Endodermal cell (in vitro differentiated cells): ENCODE data around the gene PRKCD. TPM values are rescaled to one million over a fixed set of nuclear protein-coding genes. Genes with fewer than 3 reads are reported as not detected.

ENCODE experiments used
- DNase-seq: peaks from one replicate; pipeline ENCODE4 v3.0.0-alpha.2; 2017
- H3K27ac ChIP-seq: 2 replicates; pipeline ENCODE4 v1.5.1; 2013; ENCODE audit warnings: mild to moderate bottlenecking, low read depth, low read length, moderate library complexity
- H3K27me3 ChIP-seq: 2 replicates; pipeline ENCODE4 v1.6.1; 2013; ENCODE audit warnings: mild to moderate bottlenecking, low read length, moderate library complexity; ENCODE audit not compliant: insufficient read depth, control insufficient read depth, poor library complexity, severe bottlenecking
- H3K36me3 ChIP-seq: 2 replicates; pipeline ENCODE4 v1.7.0; 2013; ENCODE audit warnings: mild to moderate bottlenecking, low read length, moderate library complexity; ENCODE audit not compliant: control insufficient read depth, insufficient read depth
- H3K4me1 ChIP-seq: one replicate; pipeline ENCODE4 v1.7.0; 2013; ENCODE audit warnings: low read length; ENCODE audit not compliant: control insufficient read depth, insufficient read depth
- H3K4me3 ChIP-seq: 2 replicates; pipeline ENCODE4 v1.5.1; 2013; ENCODE audit warnings: mild to moderate bottlenecking, low read length, moderate library complexity
- H3K9ac ChIP-seq: 2 replicates; pipeline ENCODE4 v1.6.1; 2013; ENCODE audit warnings: mild to moderate bottlenecking, low read length, moderate library complexity; ENCODE audit not compliant: poor library complexity, severe bottlenecking; ENCODE audit errors: extremely low read depth
- H3K9me3 ChIP-seq: 2 replicates; pipeline ENCODE4 v1.6.1; 2013; ENCODE audit warnings: mild to moderate bottlenecking, low read length, moderate library complexity; ENCODE audit not compliant: control insufficient read depth
- H3K27ac Mint-ChIP-seq: 2 replicates; pipeline ENCODE4 v1.8.0; 2020; ENCODE audit warnings: mixed read lengths
- H3K27me3 Mint-ChIP-seq: 2 replicates; pipeline ENCODE4 v1.8.0; 2021; ENCODE audit warnings: mild to moderate bottlenecking, mixed read lengths; ENCODE audit not compliant: insufficient read depth
- H3K36me3 Mint-ChIP-seq: 2 replicates; pipeline ENCODE4 v1.8.0; 2020; ENCODE audit warnings: low read depth, mixed read lengths
- H3K4me1 Mint-ChIP-seq: 2 replicates; pipeline ENCODE4 v1.8.0; 2020; ENCODE audit warnings: mixed read lengths
- H3K4me3 Mint-ChIP-seq: 2 replicates; pipeline ENCODE4 v1.8.0; 2020; ENCODE audit warnings: mild to moderate bottlenecking, moderate library complexity, mixed read lengths
- H3K9me3 Mint-ChIP-seq: 2 replicates; pipeline ENCODE4 v1.8.0; 2020; ENCODE audit warnings: mild to moderate bottlenecking, mixed read lengths
- WGBS, 2 experiments: methylation state at CpG; one replicate each; pipeline versions ENCODE4 v1.1.5 to v1.1.7; 2013; ENCODE audit warnings: missing lambda C conversion rate in 2 of 2, mixed read lengths in 1 of 2; ENCODE audit not compliant: insufficient coverage in 1 of 2, insufficient read length in 1 of 2; 5-methylcytosine and 5-hydroxymethylcytosine counted together
- total RNA-seq, 2 donors: library from RNA; stranded (reverse); fragmentation: NEBNext Ultra II Directional in 1 of 2; extraction: Animal tissue kit (Norgen Biotek cat#: 25700) in 1 of 2; gene quantifications; 2 replicates in 1 of 2; 3 replicates in 1 of 2; pipeline ENCODE4 v1.2.1, GENCODE V29; 2021
- TF ChIP-seq, protein P1 (sequence below): fragments of 200-600 bp; sonication (generic); conservative IDR thresholded peaks from 2 replicates; pipeline ENCODE4 v1.5.0; 2021; ENCODE audit warnings: antibody characterized with exemption, mild to moderate bottlenecking

PRKCD gene
- total RNA-seq, 2 donors from 2014 or later: 19.9 to 26.6 TPM

DNA sequence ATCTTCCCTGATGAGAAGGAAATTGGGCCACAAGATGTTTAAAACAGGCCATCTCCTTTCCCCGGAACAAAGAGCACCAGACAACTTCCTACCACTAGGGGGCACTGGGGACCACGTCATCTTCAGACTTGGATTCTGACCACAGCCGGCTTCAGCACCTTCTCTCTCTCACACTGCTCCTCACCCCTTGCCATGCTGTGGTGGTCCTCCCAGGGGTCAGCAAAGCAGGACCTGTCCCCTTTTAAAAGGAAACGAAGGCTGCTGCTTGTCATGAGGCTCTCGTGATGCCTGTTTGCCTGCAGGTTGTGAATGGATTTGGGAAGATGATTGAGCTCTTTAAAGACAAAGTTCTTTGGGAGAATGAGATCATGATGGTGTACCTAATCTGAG, 47.0 kb upstream of the PRKCD start:
- Mint-ChIP-seq H3K27me3 (no peaks in the 10 kb centered on the region), H3K9me3 (no peaks in the 10 kb centered on the region), H3K27ac (no peak overlapping the region), H3K4me3 (no peak overlapping the region), H3K4me1 (no peaks in the 10 kb centered on the region), H3K36me3 (peaks cover 26% of the 10 kb centered on the region)
- Histone ChIP-seq H3K9ac (no peak overlapping the region), H3K9me3 (no peaks in the 10 kb centered on the region), H3K27me3 (no peaks in the 10 kb centered on the region), H3K4me3 (no peak overlapping the region), H3K4me1 (peaks cover 3% of the 10 kb centered on the region), H3K27ac (no peak overlapping the region), H3K36me3 (peaks cover 44% of the 10 kb centered on the region)
- 0 to 8% methylated on average over 4 to 5 of the region's 5 CpGs for WGBS, 2 experiments
- DNase-seq: peak; percentile 94
- TF ChIP-seq, protein P1, sequence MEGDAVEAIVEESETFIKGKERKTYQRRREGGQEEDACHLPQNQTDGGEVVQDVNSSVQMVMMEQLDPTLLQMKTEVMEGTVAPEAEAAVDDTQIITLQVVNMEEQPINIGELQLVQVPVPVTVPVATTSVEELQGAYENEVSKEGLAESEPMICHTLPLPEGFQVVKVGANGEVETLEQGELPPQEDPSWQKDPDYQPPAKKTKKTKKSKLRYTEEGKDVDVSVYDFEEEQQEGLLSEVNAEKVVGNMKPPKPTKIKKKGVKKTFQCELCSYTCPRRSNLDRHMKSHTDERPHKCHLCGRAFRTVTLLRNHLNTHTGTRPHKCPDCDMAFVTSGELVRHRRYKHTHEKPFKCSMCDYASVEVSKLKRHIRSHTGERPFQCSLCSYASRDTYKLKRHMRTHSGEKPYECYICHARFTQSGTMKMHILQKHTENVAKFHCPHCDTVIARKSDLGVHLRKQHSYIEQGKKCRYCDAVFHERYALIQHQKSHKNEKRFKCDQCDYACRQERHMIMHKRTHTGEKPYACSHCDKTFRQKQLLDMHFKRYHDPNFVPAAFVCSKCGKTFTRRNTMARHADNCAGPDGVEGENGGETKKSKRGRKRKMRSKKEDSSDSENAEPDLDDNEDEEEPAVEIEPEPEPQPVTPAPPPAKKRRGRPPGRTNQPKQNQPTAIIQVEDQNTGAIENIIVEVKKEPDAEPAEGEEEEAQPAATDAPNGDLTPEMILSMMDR: peak; percentile 95

DNA sequence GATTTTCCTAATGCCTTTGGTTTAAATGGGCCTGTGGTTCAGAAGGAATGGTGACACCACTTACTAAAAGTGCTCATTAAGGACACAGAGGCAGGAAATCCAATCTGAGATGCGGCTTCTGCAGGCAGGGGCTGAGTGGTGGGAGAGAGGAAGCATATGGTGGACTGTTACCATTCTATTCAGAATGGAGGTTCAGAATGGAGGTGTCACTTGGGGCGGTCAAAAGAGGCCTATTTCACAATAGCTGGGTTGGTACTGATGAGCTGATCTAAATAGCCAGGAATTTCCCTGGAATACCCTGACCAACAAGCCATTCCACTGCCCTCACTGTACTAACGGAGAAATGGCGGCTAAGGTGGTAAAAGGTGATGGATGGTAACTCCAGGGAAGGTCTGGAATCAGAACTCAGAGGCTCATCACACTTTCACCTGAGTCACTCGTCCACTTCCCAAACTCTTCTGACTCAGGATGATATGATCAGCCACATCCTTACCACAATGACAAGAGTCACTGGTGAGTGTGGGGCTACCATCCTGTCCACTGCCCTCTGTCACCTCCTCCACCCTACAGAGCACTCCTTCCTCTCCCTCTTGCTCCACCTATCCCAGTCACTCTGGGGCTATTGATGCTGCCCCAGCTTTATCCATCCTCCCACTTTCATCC, 46.5 kb upstream of the PRKCD start:
- H3K36me3 Mint-ChIP-seq: peaks cover 22% of the 10 kb centered on the region
- Histone ChIP-seq H3K4me3 (no peak overlapping the region), H3K9me3 (no peaks in the 10 kb centered on the region), H3K4me1 (peaks cover 3% of the 10 kb centered on the region), H3K9ac (no peak overlapping the region), H3K27me3 (no peaks in the 10 kb centered on the region), H3K27ac (no peak overlapping the region), H3K36me3 (peaks cover 44% of the 10 kb centered on the region)
- H3K4me3 Mint-ChIP-seq: no peak overlapping the region
- TF ChIP-seq, protein P1: no peak
- no peak overlapping the region for H3K27ac Mint-ChIP-seq
- H3K4me1 Mint-ChIP-seq: no peaks in the 10 kb centered on the region
- no peaks in the 10 kb centered on the region for H3K9me3 Mint-ChIP-seq
- no peak for DNase-seq
- no peaks in the 10 kb centered on the region for H3K27me3 Mint-ChIP-seq
- whole genome bisulfite sequencing, 2 experiments: 92 to 97% methylated on average over 5 of the region's 5 CpGs

DNA sequence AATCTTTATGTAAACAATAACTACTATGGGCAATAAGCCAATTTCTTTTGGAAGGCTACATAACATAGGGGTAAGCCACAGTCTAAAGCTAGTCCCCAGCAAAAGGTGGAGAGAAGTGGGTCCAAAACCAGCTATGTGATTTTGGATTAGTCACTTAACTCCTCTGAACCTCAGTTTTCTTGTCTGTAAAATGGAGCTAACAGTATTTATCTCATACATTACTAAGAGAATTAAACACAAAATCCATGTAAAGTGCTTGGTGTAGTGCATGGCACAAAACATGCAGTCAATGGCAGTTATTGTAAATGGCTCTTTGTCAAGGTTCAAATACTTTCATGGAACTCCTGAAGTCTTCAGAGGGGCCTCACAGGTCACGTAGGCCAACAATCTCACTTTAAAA, 44.1 kb upstream of the PRKCD start:
- WGBS, 2 experiments: 88 to 100% methylated on average over 1 of the region's 1 CpG
- Mint-ChIP-seq H3K9me3 (no peaks in the 10 kb centered on the region), H3K4me3 (no peak overlapping the region), H3K27me3 (no peaks in the 10 kb centered on the region), H3K27ac (no peak overlapping the region), H3K4me1 (peaks cover 9% of the 10 kb centered on the region), H3K36me3 (peaks cover 31% of the 10 kb centered on the region)
- no peak overlapping the region for H3K27ac ChIP-seq
- H3K4me3 ChIP-seq: no peak overlapping the region
- H3K9me3 ChIP-seq: no peaks in the 10 kb centered on the region
- H3K36me3 ChIP-seq: peaks cover 55% of the 10 kb centered on the region
- H3K4me1 ChIP-seq: peaks cover 12% of the 10 kb centered on the region
- H3K27me3 ChIP-seq: no peaks in the 10 kb centered on the region
- TF ChIP-seq, protein P1: no peak
- no peak overlapping the region for H3K9ac ChIP-seq
- no peak for DNase-seq
